ENCODE measurements around the gene UBE2K.
"Not testable (repeated sequence)": the region's sequence is repeated elsewhere in the genome, so short reads cannot be mapped to it uniquely, and the experiment has no call there.

The UBE2K gene

GRCh38 chr4:39731908-39732307 lies 34.0 kb downstream of the UBE2K start:
- no peak for DNase-seq

GRCh38 chr4:39732728-39733127 lies 34.8 kb downstream of the UBE2K start:
- DNase-seq, result peak; percentile 31

- DNase-seq, result not testable (repeated sequence)
Observed at GRCh38 chr4:39739591-39739990, 41.7 kb downstream of the UBE2K start.

- no peak for DNase-seq
Observed at GRCh38 chr4:39741401-39741800, 43.5 kb downstream of the UBE2K start.

GRCh38 chr4:39745920-39746319 lies 48.0 kb downstream of the UBE2K start:
- DNase-seq, result no peak

GRCh38 chr4:39750216-39750615 lies 52.3 kb downstream of the UBE2K start:
- no peak for DNase-seq

- no peak for DNase-seq
Observed at GRCh38 chr4:39754309-39754708, 56.4 kb downstream of the UBE2K start.

- DNase-seq, result no peak
Observed at GRCh38 chr4:39756159-39756558, 58.2 kb downstream of the UBE2K start.

GRCh38 chr4:39758176-39758575 lies 60.2 kb downstream of the UBE2K start:
- DNase-seq, result no peak

- DNase-seq, result no peak
Observed at GRCh38 chr4:39759569-39759968, 61.6 kb downstream of the UBE2K start.

GRCh38 chr4:39761005-39761667 lies 63.2 kb downstream of the UBE2K start:
- DNase-seq, result no peak

GRCh38 chr4:39763714-39764572 lies 66.0 kb downstream of the UBE2K start:
- DNase-seq, result peak; percentile 30

GRCh38 chr4:39770005-39770404 lies 72.1 kb downstream of the UBE2K start:
- no peak for DNase-seq

- no peak for DNase-seq
Observed at GRCh38 chr4:39770471-39770870, 72.5 kb downstream of the UBE2K start.

- no peak for DNase-seq
Observed at GRCh38 chr4:39770969-39771724, 73.2 kb downstream of the UBE2K start.

GRCh38 chr4:39781988-39782387 lies 84.1 kb downstream of the UBE2K start:
- DNase-seq, result not testable (repeated sequence)

- no peak for DNase-seq
Observed at GRCh38 chr4:39785083-39785482, 87.1 kb downstream of the UBE2K start.

- no peak for DNase-seq
Observed at GRCh38 chr4:39786838-39787237, 88.9 kb downstream of the UBE2K start.

- DNase-seq, result no peak
Observed at GRCh38 chr4:39792128-39792527, 94.2 kb downstream of the UBE2K start.

- DNase-seq, result no peak
Observed at GRCh38 chr4:39792529-39792928, 94.6 kb downstream of the UBE2K start.

- not testable (repeated sequence) for DNase-seq
Observed at GRCh38 chr4:39792976-39793375, 95.0 kb downstream of the UBE2K start.

GRCh38 chr4:39802005-39802404 lies 104.1 kb downstream of the UBE2K start:
- DNase-seq, result no peak

GRCh38 chr4:39808231-39808749 lies 110.4 kb downstream of the UBE2K start:
- no peak for DNase-seq
